Body of pancreas (tissue), 4 donors: Measurements from ENCODE around the gene RALGAPA1. TPM values are rescaled to one million over a fixed set of nuclear protein-coding genes. Genes with fewer than 3 reads are reported as not detected.

Source experiments
- ATAC-seq: fragments of 150-250 bp; one replicate; pipeline ENCODE4 v1.9.1; 2016
- DNase-seq, 4 donors: peaks; one replicate each; pipeline ENCODE4 v3.0.0-alpha.2; 2019
- H3K27ac ChIP-seq, 4 donors: fragments of 200-600 bp; sonication (generic); 1 replicate in 3 of 4; 2 replicates in 1 of 4; pipeline versions ENCODE4 v1.5.1 to v1.6.1; 2016 to 2019; ENCODE audit warnings: mild to moderate bottlenecking in 1 of 4, mixed read lengths in 1 of 4, moderate library complexity in 1 of 4
- H3K27me3 ChIP-seq, 2 donors: fragments of 200-600 bp; sonication (generic); one replicate each; pipeline ENCODE4 v1.6.0; 2016; ENCODE audit warnings: mild to moderate bottlenecking in 1 of 2
- H3K36me3 ChIP-seq, 2 donors: fragments of 200-600 bp; sonication (generic); replicated peaks in 1 of 2; 2 replicates each; pipeline ENCODE4 v1.5.1; 2016; ENCODE audit warnings: low read depth in 2 of 2; ENCODE audit not compliant: insufficient read depth in 1 of 2
- H3K4me1 ChIP-seq: fragments of 200-600 bp; sonication (generic); one replicate; pipeline ENCODE4 v1.6.0; 2016
- H3K4me3 ChIP-seq, 2 donors: fragments of 200-600 bp; sonication (generic); 1 replicate in 1 of 2; 2 replicates in 1 of 2; pipeline ENCODE4 v1.5.1; 2016 to 2019
- H3K9me3 ChIP-seq, 3 donors: fragments of 200-600 bp; sonication (generic); 1 replicate in 2 of 3; 2 replicates in 1 of 3; pipeline ENCODE4 v1.5.1; 2016
- POLR2A ChIP-seq, 3 donors: fragments of 450-650 bp; IDR thresholded peaks; one replicate each; pipeline ENCODE4 v1.6.1; 2016; ENCODE audit warnings: antibody characterized with exemption in 3 of 3, mild to moderate bottlenecking in 2 of 3
- WGBS, 2 donors: methylation state at CpG; one replicate each; pipeline ENCODE4 v1.1.5; 2017; 5-methylcytosine and 5-hydroxymethylcytosine counted together
- intact Hi-C: fragments of 100-400 bp; cut with DNase I; formaldehyde crosslinking; loops from one replicate; pipeline ENCODE4 v1.15.1; 2023
- total RNA-seq, 2 donors: library from RNA; depleted of rRNA; stranded (reverse); fragments of >200 nt; gene quantifications; one replicate each; pipeline ENCODE4 v1.1.0, GENCODE V29; 2016
- TF ChIP-seq, protein P1 (sequence below), 7 experiments: fragments of 450-650 bp in 4 of 7; fragments of 200-600 bp in 3 of 7; sonication (generic) in 3 of 7; IDR thresholded peaks; one replicate each; pipeline ENCODE4 v1.5.1; 2016 to 2019; ENCODE audit warnings: antibody characterized with exemption in 7 of 7

RALGAPA1 gene
- total RNA-seq, 2 donors from 2014 or later = 34.9 to 48.8 TPM

DNA sequence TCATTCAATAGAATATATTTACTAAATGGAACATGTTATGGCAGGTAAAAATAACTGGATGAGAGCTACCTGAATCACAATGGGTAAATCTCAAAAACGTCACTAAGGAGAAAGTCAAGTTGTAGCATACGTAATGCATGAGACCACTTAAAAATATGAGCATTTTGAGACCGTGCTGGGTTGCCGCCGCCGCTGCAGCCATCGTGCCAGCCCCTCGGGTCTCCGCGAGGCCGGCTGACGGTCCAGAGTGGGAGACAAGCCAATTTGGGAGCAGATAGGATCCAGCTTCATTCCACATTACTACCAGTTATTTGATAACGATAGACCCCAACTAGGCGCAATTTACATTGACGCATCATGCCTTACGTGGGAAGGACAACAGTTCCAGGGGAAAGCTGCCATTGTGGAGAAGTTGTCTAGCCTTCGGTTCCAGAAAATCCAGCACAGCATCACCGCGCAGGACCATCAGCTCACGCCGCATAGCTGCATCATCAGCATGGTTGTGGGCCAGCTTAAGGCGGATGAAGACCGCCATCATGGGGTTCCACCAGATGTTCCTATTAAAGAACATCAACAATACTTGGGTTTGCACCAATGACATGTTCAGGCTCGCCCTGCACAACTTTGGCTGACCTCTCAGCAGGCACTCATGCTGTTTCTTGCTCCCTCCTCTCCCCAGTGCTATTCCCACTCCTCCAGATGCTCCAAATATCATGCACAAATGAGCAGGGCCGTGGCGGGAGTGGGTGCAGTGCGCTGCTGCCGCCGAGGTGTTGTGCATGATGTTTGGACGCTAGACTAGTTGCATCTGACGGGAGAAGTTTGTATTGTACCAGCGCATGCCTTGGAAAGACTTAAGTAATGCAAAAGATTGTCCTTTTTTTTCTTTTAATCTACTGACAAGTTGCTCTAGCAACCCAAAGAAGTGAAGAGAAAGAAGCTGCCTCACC, 10.8 kb upstream of the RALGAPA1 start:
- DNase-seq (no peak), ATAC-seq (no peak)
- Histone ChIP-seq H3K9me3 (no peaks in the 10 kb centered on the region), H3K36me3 (no peaks in the 10 kb centered on the region), H3K4me1 (no peaks in the 10 kb centered on the region), H3K4me3 (no peak overlapping the region), H3K27ac (no peak overlapping the region), H3K27me3 (no peaks in the 10 kb centered on the region)
- intact Hi-C loops = no loop called here
- no peak for TF ChIP-seq POLR2A (IDR thresholded peaks at IDR 0.05)
- TF ChIP-seq, protein P1, sequence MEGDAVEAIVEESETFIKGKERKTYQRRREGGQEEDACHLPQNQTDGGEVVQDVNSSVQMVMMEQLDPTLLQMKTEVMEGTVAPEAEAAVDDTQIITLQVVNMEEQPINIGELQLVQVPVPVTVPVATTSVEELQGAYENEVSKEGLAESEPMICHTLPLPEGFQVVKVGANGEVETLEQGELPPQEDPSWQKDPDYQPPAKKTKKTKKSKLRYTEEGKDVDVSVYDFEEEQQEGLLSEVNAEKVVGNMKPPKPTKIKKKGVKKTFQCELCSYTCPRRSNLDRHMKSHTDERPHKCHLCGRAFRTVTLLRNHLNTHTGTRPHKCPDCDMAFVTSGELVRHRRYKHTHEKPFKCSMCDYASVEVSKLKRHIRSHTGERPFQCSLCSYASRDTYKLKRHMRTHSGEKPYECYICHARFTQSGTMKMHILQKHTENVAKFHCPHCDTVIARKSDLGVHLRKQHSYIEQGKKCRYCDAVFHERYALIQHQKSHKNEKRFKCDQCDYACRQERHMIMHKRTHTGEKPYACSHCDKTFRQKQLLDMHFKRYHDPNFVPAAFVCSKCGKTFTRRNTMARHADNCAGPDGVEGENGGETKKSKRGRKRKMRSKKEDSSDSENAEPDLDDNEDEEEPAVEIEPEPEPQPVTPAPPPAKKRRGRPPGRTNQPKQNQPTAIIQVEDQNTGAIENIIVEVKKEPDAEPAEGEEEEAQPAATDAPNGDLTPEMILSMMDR (IDR thresholded peaks at IDR 0.05) = no peak
- WGBS, 2 donors = 85% methylated on average over 31 to 32 of the region's 32 CpGs

DNA sequence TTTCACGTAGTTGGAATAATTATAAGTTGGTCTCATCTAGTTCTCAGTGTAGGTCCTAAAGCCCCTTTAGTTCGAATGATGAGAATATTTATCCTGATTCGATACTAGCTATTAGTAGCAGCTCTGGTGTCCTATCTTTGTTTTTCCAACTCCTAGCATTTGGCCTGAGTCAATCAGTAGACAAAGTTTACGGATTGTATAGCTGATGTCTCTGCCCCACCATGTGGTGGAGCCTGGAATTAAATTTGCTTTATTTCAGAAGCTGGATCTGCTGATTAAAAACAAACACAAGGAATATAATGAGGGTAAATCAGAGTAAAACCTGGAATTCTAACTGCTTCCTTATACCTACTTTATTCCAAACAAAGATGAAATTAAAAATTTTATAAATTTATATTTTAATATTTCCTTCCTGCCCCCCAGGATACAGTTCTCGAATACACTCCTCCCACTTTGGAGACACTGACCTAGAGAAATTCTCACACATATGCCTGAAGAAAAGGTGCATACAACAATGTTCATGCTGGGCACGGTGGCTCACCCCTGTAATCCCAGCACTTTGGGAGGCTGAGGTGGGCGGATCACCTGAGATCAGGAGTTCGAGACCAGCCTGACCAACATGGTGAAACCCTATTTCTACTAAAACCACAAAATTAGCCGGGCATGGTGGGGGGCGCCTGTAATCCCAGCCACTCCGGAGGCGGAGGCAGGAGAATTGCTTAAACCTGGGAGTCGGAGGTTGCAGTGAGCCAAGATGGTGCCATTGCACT, 9.4 kb upstream of the RALGAPA1 start:
- Histone ChIP-seq H3K27me3 (no peaks in the 10 kb centered on the region), H3K4me3 (no peak overlapping the region), H3K27ac (no peak overlapping the region), H3K4me1 (no peaks in the 10 kb centered on the region), H3K9me3 (no peaks in the 10 kb centered on the region), H3K36me3 (no peaks in the 10 kb centered on the region)
- TF ChIP-seq, protein P1 (IDR thresholded peaks at IDR 0.05) = peak in 6 of 7 experiments; percentile 48 to 78 (median 72)
- TF ChIP-seq POLR2A (IDR thresholded peaks at IDR 0.05) = no peak
- peak; percentile 42 to 61 (median 50) for DNase-seq
- 43 to 48% methylated on average over 13 of the region's 13 CpGs for WGBS, 2 donors
- intact Hi-C loops = no loop called here
- peak; percentile 84 for ATAC-seq

- ATAC-seq = peak; percentile 50
- Histone ChIP-seq H3K27ac (no peak overlapping the region), H3K27me3 (no peaks in the 10 kb centered on the region), H3K9me3 (no peaks in the 10 kb centered on the region), H3K36me3 (no peaks in the 10 kb centered on the region), H3K4me3 (no peak overlapping the region), H3K4me1 (no peaks in the 10 kb centered on the region)
- intact Hi-C loops = no loop called here
- 31 to 35% methylated on average over 3 of the region's 3 CpGs for WGBS, 2 donors
- DNase-seq = peak; percentile 59 to 66 (median 62)
- TF ChIP-seq, protein P1 (IDR thresholded peaks at IDR 0.05) = peak; percentile 35 to 63 (median 49)
- no peak for TF ChIP-seq POLR2A (IDR thresholded peaks at IDR 0.05)
Observed at GRCh38 chr14:35814371-35815005, 5.4 kb upstream of the RALGAPA1 start.

DNA sequence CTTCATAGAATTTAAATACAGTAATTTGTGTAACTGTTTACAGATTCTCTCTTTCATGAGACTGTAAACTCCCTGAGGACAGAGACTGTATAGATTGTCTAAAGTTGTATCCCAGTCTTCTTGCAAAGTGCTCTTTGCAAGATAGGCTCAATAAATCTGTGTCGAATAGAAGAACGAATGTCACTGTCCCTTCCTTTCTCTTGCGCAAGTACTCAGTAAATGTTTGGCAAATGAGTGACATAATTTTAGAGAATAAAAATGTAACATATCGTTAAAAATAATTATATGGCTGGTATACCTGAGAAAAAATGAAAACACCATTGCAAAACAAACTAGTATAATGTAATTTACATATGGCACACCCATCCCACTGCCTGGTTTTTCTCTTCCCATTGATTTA, 1.9 kb upstream of the RALGAPA1 start:
- DNase-seq (no peak), ATAC-seq (no peak)
- no peak overlapping the region for H3K4me3 ChIP-seq
- H3K4me1 ChIP-seq = peaks cover 17% of the 10 kb centered on the region
- WGBS, 2 donors = 84 to 85% methylated on average over 4 of the region's 4 CpGs
- intact Hi-C loops = no loop called here
- H3K9me3 ChIP-seq = no peaks in the 10 kb centered on the region
- H3K36me3 ChIP-seq = no peaks in the 10 kb centered on the region
- H3K27ac ChIP-seq = no peak overlapping the region
- no peaks in the 10 kb centered on the region for H3K27me3 ChIP-seq
- TF ChIP-seq, protein P1 (IDR thresholded peaks at IDR 0.05) = no peak
- TF ChIP-seq POLR2A (IDR thresholded peaks at IDR 0.05) = no peak
